Measurements from ENCODE around the gene NTM.

NTM gene

DNA sequence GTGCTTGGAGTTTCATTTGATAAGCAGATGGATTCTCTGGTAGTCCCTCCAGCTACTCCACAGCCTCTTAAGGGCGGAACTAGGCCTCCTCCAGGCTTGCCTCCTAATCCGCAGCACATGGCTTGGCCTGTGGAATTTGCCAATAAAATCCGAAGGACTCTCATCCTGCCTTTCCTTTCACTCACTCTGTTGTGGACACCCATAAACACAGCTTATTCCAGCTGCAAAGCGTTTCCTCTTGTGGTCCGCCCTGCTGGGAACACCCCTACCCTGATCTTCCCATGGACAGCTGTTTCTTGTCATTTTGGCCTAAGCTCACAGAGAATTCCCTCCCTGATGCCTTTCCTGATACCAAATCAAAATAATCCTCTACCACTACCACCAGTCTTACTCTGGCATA, 546.2 kb downstream of the NTM start:
- no peak for DNase-seq (ENCODE audit: low read depth in 2 of 2)

DNA sequence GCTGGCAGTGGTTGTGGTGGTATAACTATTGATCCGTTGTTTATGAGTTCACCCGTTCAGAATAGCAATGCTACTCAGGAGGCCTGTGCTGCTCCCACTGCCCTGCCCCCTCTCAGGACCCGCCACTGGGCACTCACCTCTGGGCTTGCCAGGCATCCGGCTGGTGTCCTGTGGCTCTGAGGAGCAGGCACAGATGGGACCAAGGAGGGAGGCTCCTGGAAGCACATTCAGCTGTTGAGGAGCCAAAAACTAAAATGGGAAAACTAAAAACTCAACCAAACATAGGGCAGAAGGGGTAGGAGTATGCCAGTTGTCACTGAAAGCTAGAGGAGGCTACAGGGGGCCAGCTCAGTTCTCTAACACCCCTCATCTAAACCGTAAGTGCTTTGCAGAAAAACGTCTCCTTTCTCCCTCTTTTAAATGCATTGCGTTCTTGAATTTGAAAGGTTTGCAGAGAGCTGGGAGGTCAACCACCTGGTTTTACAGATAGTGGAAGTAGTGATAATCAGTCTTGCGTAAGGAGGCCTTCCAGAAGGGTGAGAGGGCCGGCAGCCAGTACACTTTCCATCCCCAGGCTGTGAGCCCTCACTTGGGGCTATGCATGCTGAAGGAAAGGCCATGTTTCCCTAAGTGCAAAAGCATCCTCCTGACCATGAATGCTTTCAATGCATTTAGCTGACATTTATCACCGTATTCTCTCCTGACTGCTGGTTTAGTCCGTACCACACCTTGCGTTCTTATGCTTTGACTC, 547.4 kb downstream of the NTM start:
- no peak for DNase-seq (ENCODE audit: low read depth in 2 of 2)

DNA sequence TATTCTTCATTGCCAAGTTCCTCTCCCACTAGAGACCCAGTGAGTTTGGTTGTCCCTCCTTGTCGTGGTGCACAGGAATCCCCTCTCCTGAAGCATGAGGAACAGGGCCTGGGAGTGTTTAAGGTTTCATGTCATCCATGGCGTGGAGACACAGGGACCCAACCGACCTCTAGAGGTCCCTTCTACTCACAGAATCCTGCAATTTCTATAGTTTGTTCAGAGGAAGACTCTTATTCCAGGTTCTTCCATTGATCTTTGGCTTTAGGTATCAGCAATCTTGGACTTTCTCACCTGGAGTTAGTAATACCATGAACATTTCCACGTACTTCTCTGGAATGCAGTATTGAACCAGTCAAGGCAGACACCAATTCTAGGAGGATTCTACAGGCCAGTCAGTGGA, 548.2 kb downstream of the NTM start:
- no peak for DNase-seq (ENCODE audit: low read depth in 2 of 2)

DNA sequence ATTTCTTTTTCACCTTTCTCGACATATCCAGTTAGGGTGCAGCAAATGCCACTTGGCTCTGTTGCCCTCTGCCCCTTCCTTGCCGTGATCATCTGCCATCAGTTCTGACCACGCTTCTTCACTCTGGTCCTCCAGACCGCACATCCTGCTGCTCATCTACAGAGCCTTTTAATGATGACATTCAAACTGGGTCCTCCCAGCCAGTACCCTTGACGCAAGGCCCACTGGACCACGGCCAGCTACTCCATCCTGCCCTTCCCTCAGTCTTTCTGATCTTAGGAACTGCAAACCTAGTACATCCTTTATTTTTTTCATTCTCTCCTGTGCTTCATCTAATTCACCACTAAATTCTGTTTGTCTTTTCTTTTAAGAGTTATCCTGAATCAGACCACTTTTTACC, 551.8 kb downstream of the NTM start:
- no peak for DNase-seq (ENCODE audit: low read depth in 2 of 2)

DNA sequence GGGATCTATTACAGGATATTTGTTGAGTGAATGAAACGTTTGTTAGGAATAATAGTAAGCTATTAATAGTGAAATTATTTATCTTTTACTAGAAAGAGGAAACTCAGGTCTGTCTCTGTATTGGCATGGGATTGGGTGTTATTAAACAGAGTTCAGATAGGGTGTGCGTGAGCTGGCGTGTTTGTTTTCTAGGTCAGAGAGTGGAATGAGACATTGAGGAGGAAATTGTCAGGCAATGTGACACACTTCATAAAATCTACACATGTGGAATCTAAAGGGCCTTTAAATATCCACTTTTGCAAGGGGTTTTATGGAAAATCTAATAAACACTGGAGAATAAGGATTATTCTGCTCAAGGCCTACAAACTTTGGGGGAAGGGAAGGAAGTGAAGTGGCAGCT, 552.9 kb downstream of the NTM start:
- no peak for DNase-seq (ENCODE audit: low read depth in 2 of 2)

DNA sequence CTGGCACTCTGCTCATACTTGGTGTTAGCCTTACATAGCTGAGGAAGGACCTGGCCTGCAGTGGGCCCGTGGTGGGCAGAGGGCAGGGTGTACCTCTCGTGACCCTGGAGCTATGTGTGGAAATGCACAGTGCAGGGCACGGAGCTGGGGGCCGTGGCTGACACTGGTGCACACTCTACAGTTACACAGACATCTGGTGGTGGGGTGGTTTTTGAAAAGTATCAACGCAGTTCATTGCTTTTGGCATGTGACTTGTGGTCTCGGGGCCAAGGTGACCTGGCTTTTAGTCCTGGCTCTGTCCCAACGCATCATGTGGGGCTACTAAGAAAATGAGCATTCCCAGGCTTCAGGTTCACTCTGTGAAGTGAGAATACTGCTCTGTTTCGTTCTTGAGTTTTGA, 553.6 kb downstream of the NTM start:
- no peak for DNase-seq (ENCODE audit: low read depth in 2 of 2)

DNA sequence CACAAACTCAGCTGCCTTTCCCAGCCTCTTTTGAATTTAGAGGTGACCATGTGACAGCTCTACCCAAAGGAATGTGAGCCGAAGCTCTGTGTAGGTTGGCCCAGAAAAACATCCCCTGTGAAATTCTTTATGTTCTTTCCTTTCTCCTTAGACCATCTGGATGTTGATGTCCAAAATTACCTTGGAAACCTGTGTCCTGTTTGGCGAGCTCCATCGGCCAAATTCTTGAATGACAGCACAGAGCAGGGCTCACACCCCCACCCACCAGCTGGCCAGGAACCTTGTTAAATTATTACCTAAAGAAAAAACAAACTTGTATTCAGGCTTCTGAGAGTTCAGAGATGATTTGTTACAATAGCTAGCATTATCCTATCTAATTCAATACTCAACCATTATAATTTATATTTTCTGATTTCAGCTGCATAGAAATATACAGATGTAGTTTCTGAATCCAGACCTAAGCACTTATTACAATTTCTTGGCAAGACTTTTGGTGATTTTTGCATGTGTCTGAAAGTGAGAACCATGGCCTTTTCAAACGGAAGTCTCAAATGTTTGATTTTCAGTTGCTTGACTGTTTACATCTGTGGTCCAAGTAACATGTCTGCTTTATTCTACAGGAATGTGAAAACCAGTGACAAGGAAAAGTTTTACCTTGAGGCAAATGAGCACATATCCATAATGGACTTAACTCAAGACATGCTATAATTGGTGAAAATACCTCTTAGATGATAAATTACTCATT, 554.2 kb downstream of the NTM start:
- no peak for DNase-seq (ENCODE audit: low read depth in 2 of 2)

DNA sequence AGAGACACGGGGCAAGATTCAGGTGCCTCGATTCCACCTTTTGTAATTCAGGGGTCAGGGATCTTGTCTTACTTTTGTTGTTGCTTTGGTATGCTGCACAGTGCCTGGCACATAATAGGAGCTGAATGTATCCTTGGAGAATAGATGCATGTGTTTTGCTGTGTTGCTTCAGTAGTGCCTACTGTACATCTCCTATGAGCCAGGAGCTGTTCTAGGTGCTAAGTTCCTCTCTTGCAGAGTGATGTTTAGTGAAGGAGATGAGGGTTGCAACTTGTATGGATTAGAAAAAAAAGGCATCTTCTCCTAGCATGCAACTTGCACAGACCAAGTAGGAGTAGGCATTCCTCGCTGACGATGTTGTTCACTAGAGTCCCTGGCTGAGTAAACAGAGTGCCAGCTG, 555.4 kb downstream of the NTM start:
- no peak for DNase-seq (ENCODE audit: low read depth in 2 of 2)

DNA sequence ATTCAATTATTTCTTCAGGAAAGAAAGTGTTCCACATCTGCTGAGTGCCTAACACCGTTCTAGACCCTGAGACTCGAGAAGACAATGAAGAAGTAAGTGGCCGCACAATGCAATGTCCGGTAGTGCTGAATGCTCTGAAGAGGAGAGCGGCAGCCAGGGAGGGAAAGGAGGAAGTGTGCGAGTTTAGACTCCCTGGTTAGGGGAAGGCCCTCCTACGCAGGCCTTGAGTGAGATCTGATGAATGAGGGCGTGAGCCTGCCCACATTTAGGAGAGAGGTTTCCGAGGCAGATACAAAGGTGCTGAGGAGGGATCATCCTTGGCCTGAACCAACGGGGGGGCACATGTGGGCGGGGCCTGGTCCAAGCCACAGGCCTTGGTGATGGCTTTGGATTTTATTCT, 558.6 kb downstream of the NTM start:
- DNase-seq (ENCODE audit: low read depth in 2 of 2) = no peak

DNA sequence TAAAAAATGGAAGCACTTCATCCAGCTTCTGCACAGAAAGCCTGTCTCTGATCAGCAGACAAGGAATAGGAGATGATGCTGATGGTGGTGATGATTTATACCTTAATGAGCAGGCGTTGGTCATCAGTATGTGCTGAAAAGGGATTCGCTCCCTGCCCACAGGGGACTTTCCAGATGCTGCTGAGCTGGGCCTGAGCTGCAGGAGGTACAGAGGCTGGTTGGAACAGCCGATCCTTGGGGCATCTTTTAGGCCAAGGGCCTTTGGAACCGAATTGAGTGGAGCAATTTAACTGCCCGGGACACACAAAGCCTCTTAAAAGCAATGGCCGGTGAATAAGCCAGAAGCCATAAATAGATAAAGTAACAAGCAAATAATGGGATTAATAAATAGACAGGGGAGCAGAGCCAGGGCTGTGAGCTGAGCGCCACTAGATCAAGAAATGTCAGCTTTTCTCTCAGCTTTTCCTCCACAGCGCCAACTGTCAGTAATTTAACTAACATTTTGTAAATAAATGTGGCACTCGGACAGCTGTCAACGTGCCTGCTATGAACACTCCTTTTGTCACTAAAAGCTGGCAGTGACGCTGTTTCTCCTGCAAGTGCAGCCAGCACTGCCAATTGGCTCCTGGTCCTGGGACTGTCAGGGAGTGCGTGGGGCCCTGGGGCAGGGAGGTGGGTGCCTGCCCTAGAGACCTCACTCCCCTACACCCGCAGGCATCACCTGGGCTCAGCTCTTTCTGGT, 562.3 kb downstream of the NTM start:
- no peak for DNase-seq (ENCODE audit: low read depth in 2 of 2)

DNA sequence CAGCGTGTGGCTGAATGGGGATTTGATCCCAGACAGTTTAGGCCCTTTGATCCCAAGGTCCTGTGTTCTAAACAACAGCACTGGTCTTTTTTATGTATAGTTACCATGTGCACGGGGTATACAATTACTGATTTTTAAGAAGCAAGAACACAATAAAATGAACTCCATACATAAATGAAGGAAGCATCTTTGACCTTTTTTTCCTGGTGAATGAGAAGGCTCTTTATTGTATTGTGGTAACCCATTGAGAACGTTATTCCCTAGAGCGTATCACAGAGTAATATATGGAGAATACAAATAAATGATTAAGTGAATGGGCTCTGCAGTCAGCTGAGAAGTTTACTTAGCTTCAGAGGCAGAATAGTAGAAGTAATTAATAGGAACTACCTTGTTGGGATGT, 563.6 kb downstream of the NTM start:
- no peak for DNase-seq (ENCODE audit: low read depth in 2 of 2)

DNA sequence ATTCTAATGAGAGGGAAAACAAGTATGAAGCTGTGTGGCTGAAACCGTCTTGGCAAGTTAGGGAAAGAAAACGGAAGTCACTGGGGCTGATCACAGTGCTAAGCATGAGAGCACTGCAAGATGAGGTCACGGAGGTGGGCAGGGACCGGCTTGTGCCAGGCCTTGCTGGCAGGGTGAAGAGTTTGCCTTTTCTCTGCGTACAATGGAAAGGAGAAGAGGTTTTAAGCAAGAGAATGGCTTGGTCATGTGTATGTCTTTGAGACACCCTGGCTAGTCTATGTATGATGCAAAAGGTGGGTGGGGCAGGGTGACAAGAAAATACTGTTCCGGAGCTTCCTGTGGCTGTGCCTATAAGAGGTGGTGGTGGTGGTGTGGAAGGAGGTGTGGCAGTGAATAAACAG, 567.9 kb downstream of the NTM start:
- no peak for DNase-seq (ENCODE audit: low read depth in 2 of 2)

DNA sequence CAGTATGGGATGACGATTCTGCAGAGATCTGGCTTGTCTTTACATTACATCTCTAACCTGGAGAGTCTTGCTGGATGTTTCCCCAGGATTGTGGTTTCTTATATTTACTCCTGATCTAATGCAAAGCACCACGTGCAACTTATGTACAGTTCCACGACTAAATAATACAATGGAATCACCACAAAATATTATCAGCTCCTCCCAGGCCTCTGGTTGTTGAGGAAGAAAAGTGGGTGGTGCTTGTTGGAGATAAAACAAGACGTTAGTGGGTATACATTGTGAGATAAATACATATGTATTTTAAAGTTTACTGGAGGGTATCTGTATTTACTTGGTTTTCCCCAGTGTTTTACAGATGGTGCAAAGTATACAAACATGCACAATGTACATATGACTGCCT, 569.7 kb downstream of the NTM start:
- DNase-seq (ENCODE audit: low read depth in 2 of 2) = no peak

DNA sequence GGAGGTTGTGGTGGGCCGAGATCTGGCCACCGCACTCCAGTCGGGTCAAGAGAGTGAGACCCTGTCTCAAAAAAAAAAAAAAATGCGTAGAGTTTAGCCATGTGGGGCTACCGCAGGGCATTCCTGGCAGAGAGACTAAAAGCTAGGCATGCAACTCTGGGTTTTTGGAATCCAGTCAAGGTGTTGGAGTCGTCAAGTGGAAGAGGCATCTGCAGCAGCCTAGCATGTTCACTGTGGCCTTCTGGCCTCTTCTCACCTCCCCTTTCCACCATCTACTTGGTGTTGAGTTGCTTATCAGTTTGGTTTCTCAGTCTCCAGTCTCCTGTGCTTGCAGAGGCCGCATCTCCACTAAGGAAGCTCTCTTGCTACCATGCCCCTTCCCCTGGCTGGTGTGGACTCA, 572.5 kb downstream of the NTM start:
- no peak for DNase-seq (ENCODE audit: low read depth in 2 of 2)

DNA sequence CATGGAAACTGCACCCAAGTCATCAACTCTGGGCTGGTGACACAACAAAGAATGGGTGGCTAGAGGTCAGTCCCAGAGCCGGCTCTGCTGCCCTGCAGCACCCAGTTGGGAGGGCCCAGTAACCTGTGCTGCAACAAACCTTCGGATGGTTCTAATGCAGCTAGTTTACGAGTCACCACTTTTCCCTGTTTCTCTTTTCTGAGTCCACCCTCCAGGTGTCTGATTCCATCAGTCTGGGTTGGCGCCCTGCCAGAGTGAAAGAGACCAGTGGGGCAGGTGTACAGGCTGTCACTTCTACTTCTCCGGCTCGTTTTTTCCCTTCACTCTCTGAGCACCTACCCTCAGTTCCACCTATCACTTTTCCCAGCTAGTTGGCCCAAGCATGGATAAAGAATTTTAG, 572.9 kb downstream of the NTM start:
- no peak for DNase-seq (ENCODE audit: low read depth in 2 of 2)

DNA sequence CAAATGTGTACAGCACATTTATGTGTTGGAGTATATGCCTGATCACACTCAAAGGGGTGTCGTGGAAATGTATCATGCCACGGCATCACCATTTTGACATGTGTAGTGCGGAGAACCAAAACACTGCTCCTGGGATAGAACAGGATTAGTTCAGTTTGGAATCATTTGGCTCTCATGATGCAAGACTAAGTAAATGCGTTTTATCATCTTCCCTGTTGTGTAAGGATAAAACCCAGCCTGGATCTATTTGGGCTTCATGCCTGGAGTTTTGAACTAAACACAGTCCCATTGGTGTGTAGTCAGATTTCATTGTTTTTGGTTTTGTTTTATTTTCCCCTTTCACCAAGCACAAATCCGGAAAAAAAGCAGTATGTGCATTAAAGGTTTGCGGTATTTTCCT, 574.3 kb downstream of the NTM start:
- DNase-seq (ENCODE audit: low read depth in 2 of 2) = no peak

DNA sequence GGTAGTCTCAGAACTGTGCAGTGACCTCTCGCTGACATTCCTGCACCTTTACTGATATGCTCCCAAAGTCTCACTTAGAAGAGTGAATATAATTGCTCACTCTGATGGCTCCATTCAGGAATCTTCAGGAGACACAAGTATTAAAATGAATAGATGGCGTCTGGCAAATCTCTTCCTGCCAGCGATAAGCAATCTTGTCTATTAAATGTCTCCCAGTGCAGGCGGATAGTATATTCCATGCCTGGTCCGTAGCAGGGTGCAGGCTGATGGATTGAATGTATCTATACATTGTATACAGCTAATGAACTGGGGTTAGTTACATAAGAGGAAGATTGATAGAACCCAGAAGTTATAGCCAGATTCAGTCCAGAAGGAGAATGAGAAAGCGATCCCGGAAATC, 575.3 kb downstream of the NTM start:
- DNase-seq (ENCODE audit: low read depth in 2 of 2) = no peak

DNA sequence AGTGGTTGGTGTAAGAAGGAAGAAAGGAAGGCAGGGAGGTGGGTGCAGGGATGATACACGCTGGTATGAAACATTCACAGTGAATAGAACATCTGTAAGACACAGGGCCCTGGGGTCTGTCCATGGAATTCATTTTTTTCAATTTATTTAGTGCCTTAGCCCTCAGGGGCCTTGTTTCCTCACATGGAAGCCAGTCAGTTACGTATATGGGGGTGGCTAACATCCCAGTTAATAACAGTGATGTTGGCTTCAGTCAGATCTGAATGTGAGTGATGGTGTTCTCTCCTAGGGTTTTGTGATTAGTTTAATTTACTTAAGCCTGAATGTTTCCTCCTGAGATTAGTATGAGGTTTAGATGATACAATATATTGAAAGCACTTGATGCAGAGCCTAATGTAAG, 577.1 kb downstream of the NTM start:
- DNase-seq (ENCODE audit: low read depth in 2 of 2) = no peak

DNA sequence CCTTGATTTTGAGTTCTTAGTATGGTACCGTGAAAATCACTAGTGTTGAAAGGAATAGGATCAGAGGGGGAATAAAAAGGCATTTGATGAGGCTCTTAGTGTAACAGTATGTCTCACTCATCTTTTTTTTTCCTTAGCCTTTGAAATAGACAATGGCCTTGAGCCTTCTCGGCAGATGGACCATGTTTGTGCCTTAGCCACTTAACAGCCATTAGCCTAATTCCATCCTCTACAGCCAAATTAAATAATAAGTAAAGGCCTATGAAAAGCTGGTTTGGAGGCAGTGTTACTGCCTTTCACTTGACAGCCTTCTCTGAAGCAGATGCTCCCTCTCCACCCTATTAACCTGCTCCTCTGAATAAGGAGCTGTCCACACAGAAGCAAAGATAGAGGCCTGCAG, 580.7 kb downstream of the NTM start:
- no peak for DNase-seq (ENCODE audit: low read depth in 2 of 2)

DNA sequence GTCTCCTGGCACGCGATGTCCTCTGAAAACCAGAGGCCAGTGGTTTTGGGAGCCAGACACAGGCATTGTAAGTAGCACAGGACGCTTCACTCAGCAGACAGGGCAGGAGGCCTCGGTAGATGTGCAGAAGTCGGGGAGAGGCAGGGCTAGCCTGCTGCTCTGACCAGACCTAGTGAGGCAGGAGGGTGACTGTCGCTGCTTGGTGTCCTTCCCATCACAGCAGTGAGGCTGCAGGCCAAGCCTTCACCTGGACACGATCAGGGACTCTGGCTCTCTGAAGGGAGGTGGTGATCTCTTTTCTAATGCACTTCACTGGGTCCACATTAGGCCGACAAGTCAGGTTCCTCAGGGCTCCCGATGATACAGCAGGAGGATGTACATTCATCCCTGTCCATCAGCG, 583.7 kb downstream of the NTM start:
- DNase-seq (ENCODE audit: low read depth in 2 of 2) = no peak

DNA sequence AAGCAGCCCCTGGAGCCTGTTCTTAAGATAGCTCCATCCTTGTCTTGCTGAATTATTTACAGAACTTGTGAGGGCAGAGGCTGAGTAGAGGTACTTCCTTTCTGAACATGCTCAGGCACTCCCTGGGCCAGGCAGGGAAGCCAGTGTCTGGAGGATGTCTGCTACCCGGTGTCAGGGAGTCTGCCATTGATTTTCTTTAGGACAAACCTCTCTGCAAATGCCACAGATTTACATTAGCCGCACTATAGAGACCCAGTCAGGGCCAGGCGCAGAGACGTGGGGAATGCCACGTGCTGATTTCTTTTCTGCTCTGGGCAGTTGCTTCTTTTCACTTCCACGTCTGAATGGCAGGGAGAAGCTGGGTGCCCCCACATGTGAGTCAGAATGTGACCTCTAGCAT, 585.5 kb downstream of the NTM start:
- no peak for DNase-seq (ENCODE audit: low read depth in 2 of 2)

DNA sequence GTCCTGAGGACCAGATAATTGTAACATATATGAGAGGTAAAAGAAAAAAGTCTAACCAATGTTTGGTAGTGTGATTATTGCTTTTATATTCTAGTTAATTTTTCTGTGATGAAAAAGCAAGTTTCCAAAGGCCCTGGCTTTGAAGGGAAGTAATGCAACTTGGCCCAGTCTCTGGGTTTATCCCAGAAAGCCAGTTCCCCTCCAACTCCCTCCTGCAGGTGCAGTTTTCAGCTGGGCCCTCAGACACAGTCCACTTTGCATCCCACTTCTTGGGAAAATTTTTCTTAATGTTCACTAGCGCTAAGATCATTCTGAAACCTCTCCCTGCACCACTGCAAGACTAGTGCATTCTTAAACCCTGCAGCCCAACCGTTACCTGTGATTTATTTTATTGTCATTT, 586.8 kb downstream of the NTM start:
- DNase-seq (ENCODE audit: low read depth in 2 of 2) = no peak

DNA sequence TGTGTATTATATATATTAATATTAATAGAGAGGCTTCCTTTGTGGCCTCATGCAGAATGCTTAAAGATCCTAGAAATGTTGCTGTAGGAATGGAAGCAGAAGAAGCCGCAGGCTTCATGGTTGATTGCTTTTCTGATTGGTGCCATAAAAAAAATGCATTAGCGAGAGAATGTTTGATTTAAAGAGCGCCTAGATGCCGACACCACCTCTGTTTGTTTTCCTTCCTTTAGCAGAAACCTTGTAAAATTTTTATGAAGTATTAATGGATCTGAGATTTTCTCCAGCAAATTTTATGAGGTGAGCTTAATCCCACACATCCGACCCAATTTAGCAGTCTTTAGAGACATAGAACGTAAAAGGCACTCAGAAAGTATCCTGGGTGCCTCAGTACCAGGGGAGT, 587.5 kb downstream of the NTM start:
- DNase-seq (ENCODE audit: low read depth in 2 of 2) = no peak
